H1 (cell line): ENCODE measurements around the gene REL.

Experiments used
- CHD2 ChIP-seq: IDR thresholded peaks from 2 replicates; pipeline ENCODE4 v1.6.1; 2012; ENCODE audit warnings: low read length, improper control_type of control experiment
- EZH2 ChIP-seq: fragments of 200-600 bp; sonication (generic); IDR thresholded peaks from 2 replicates; pipeline ENCODE4 v1.7.1; 2012; ENCODE audit warnings: low read depth, mild to moderate bottlenecking, moderate library complexity, low read length, inconsistent platforms; ENCODE audit not compliant: severe bottlenecking
- PHF8 ChIP-seq: fragments of 200-600 bp; sonication (generic); conservative IDR thresholded peaks from 2 replicates; pipeline ENCODE4 v1.7.1; 2012; ENCODE audit warnings: low read depth, mild to moderate bottlenecking, inconsistent platforms, low read length, moderate library complexity
- POLR2AphosphoS5 ChIP-seq: IDR thresholded peaks from 2 replicates; pipeline ENCODE4 v1.6.1; 2011; ENCODE audit warnings: low read depth, low read length
- TAF1 ChIP-seq: IDR thresholded peaks from 2 replicates; pipeline ENCODE4 v1.6.1; 2011; ENCODE audit warnings: mild to moderate bottlenecking, low read depth, low read length
- TEAD4 ChIP-seq: IDR thresholded peaks from 2 replicates; pipeline ENCODE4 v1.6.1; 2012; ENCODE audit warnings: low read depth, low read length, inconsistent platforms, mixed read lengths
- YY1 ChIP-seq: IDR thresholded peaks from 2 replicates; pipeline ENCODE4 v1.6.1; 2011; ENCODE audit warnings: low read depth, mild to moderate bottlenecking, low read length

GRCh38 chr2:60847854-60848253 is 33.5 kb upstream of the REL start:
- TF ChIP-seq CHD2 (no peak), PHF8 (no peak), POLR2AphosphoS5 (no peak), TAF1 (no peak), YY1 (no peak), TEAD4 (no peak), EZH2 (no peak)
